Activated CD4-positive, alpha-beta T cell treated with anti-CD3 and anti-CD28 coated beads for 24 hours (primary cell): ENCODE measurements around the gene PCYT2.
A peak's percentile ranks its signal among the peaks of the same experiment; 100 is the strongest.

Experiments
- DNase-seq, 2 donors: peaks; one replicate each; pipeline ENCODE4 v3.0.0-alpha.2; 2020; ENCODE audit warnings: low read depth in 2 of 2

The PCYT2 gene

DNA sequence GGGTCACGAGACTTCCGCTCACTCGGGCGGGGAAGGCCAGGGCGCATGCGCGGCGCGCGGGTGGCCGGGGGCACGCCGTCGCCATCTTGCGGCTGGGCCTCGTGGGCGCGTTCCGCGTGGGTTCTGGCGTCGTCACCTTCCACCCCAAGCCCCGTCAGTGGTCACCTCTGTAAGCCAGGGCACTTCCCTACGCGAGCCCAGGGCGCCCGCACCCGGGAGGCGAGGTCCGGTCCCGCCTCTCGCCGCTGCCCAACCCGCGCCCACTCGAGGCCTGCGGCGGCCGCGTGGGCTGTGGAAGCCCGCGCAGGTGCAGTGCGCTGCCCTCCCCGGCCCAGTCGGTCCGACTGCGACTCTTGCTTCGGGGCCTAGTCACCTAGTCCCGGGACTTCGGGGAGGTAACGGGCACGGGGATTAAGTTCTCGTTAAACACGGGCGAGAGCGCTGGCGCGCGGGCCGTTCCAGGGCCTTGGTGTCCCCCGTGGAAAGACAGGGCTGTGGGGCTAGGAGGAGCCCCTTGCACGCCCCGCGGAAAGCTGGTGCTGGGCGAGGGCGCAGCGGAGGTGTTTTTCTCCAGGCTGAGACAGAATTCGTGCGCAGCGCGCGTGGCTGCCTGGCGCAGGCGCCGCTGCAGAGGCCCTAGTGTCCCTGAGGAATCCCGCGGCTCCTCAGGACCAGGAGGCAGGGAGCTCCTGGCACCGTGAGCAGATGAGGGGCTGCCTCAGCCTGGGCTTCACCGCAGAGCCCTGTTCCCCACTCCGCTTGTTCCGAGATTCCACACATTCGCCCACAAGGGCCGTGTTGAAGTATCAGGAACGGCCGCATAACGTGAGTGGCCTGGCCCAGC is 39.6 kb downstream of the PCYT2 start:
- peak; percentile 93 for DNase-seq

DNA sequence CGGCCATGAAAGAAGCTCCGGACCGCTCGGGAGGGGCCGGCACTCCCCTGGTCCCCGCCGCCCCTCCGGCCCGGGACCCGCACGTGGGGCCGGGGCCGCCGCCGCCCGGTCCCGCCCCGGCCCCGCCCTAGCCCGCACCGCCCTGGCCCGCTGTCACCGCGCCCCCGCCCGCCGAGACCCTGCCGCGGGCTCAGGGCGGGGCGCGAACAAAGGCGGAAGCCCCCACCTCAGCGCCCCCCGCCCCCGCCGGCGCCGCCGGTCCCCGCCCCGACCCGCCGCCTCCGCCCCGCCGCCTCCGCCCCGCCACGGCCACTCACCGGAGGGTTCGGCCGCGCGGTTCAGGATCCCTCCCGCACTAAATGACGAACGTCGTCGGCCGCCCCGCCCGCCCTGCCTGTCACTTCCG is 40.2 kb downstream of the PCYT2 start, which contains the start of gene ARHGDIA:
Gene ARHGDIA, minus strand, starts transcription at position 357 of the 406 bp plus-strand sequence. CDS start 1,407 bp downstream, outside the sequence.
- no peak for DNase-seq

DNA sequence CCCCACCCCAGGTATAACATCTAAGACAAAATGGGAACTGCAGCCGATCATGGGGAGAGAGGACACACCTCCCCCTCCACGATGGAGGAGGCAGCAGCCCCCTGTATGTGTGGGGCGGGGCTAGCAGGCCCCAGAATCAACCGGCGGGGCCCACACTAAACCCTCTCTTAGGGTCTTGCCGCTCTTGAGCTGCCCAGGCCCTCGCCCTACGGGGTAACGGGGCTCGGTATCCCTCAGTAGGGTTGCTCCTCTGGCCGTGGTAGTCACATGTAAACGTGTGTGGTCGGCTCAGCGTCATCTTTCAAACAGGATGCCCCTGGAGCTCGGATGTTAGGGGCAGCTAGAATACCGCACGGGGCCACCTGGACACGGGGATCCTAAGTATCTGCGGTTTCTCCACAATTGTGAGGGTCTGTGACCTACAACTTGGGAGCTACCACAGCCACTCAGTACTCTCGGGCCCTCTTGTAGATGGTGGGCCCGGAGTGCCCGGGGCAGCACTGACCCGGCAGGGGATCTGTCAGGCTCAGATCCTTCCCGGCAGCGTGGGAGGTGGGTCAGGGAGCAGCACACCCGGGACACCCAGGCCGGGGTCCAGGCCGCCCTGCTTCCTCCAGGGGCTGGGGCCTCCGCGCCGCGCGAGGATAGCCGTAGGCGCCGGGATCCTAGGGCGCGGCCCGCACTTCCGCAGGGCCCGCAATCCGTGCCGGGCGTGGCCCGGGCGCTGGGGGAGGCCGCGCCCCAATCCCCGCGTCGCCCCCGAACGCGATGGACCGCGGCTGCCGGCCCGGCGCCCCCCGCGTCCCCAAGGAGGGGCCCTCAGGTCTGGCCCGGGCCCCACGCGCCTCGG is 40.8 kb downstream of the PCYT2 start:
- DNase-seq: peak in 1 of 2 donors; percentile 34

- DNase-seq: peak in 1 of 2 donors; percentile 39
These were observed 41.7 kb downstream of the PCYT2 start for GRCh38 chr17:81869221-81870130.

GRCh38 chr17:81868674-81869220 is 42.5 kb downstream of the PCYT2 start:
- no peak for DNase-seq

- no peak for DNase-seq
These were observed 43.1 kb downstream of the PCYT2 start for GRCh38 chr17:81867991-81868673.

DNA sequence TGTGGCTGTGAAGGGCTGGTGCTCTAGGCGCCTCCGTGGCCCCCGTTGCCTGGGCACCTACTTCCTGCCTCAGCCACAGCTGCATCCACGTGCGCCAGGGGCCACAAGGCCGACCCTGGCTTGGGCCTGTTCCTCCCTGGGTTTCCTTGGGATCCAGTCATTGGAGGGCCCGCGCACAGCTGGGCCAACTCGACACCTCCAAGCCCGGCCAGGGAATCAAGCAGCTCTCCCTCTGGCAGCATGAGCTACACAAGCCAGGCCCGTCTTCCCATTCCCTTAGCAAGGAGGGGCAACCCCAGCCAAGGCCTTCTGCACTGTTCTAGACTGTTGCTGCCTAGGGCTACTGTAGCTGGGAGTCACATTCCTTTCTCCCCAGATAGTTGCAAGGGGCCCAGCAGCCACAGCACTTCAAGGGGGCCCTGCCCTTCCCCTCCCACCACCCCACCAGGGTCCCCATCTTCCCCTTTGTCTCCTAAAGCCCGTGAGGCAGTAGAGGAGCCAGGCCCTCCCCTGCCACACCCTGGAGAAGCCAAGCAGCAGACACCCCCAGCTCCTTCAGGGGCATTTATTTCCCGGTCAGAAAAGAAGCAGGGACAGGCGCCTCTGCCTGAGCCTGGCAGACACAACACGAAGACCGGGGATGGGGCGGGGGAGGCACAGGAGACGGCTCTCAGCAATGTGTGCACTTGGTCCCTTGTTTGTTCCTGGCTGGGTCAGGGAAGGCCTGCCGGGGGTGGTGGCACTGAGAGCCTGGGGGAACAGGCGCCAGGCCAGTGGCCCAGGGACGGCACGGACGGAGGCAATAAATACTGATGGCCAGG is 43.8 kb downstream of the PCYT2 start:
- DNase-seq: peak in 1 of 2 donors; percentile 20

- peak in 1 of 2 donors; percentile 34 for DNase-seq
These were observed 44.6 kb downstream of the PCYT2 start for GRCh38 chr17:81866440-81867169.

DNA sequence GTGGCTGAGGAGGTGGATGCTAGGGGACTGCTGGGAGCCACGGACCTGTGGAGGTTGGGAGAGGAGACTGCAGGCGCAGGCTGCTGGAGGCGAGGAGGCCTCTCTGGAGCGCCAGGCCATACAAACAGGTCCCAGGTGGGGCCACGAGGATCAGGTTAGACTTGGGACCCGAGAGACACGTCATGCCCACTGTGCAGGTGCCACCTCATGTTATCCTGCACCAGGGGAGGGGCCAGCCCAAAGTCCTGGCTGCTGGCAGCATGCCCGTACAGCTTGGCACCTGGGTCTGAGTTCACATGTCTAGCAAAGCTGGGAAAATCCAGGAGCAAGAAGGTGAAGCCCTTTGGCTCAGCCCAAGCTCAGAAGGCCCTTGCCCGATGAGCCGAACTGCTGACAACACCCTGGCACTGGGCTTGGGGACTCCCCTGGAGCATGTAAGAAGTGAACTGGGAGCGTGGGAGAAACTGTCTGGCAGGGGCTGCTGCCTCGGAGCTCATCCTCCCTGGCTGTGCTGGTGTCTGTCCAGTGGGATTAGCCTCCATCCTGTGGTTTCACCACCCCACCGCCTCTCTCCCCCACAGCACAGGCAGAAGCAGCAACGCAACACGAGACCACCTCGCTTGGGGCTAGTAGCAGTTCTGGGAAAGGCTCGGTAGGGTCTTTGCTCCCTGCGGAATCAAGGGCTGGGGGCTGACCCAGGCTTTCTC is 45.3 kb downstream of the PCYT2 start:
- no peak for DNase-seq

- no peak for DNase-seq
These were observed 45.9 kb downstream of the PCYT2 start for GRCh38 chr17:81865358-81865732.

DNA sequence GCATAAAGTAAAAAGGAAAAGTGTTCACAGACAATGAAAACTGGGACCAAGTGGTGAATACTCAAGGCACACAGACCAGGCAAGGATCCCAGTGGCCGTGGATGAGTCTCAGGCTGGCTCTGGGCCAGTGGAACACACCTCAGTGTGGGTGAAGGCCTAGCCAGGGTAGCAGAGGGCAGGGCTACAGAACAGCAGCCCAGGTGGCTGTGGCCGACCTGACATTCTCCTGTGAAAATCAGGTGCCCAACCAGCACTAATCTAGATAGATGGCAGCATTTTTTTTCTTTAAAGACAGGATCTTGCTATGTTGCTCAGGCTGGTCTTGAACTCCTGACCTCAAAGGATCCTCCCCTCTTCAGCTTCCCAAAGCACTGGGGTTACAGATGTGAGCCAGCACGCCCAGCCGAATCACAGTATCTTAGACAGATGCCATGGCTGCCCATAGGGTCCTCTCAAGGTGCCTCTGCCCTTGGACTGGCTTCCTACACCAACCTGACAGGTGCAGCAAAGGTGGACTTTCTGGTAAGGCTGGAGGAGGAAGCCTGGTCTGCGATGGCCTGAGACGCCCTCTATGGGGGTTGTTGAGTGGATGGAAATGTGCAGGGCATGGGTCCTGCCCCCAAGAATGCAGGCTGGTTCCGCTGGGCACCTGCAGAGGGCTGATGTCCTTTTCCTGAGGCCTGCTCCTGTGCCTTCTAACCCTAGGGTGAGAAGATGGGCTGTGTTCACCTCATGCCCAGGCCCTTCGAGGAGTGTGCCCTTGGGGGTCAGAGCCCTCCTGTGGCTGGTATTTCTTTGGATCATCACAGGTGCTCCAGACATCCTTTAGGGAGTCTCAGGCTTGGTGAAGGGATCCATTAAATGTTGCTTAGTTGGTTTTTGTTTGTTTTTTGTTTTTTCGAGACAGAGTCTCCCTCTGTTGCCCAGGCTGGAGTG is 47.1 kb downstream of the PCYT2 start:
- no peak for DNase-seq

DNA sequence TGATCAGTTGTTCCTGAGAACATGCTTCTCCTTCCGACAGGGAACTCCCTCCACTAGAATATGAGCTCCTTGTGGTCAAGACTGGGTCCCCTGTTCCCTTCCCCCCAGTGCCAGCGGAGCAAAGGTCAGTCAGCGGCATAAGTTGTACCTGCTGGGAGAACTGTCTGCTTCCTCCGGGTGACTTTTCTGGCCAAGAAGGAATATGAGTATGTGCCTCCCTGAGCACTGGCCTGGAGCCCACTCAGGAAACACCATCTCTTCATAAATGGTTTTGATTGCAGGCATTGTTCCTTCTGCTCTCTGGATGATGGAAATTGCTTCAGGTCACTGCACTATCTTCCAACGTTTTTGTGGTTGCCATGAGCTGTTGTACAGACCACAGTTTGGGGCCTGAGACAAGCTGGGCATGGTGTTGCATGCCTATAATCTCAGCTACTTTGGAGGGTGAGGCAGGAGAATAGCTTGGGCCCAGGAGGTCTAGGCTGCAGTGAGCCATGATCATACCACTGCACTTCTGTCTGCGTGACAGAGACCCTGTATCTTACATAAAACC is 48.0 kb downstream of the PCYT2 start:
- DNase-seq: no peak

GRCh38 chr17:81860756-81861568 is 50.2 kb downstream of the PCYT2 start:
- peak; percentile 97 to 98 for DNase-seq

DNA sequence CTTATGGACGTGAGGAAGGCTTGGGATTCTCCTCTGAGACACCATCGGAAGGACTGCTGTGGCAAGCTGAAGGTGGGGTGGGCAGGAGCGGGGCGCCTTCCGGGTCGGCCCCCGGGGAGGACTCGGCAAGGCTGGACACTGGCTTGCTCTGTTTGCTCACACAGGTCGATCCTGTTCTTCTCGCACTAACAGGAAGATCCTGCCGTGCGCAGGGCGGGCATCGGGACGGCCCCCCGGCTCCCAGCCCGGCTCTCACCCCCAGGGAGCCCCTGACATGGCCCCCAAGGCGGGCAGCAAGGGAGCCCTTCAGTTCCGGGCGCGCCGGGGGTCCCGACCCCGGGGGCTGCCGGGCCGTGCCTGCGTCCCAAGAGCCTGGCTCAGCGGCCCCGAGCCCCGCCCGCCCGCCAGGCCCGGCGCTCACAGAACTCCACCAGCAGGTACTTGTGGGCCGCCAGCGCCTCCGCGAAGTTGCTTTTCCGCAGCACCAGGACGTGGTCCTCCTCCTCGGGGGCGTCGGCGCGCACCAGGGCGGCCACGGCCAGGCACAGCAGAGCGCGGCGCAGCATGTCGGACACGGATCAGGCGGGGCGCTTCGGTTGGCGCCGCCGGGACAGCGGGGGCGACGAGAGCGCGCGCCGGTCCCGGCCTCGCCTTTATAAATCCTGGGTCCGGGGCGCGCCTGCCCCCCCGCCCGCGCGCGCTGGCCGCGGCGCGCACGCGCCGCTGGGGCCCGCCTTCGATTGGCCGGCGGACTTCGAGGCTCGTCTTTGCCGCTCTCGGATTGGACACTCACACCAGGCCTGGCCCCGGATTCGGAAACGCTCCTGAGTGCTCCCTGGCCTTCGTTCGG is 51.1 kb downstream of the PCYT2 start, which contains the start of gene P4HB:
Gene P4HB, minus strand, starts transcription at position 630 of the 850 bp plus-strand sequence. Its CDS starts 64 bp downstream, at position 566.
- DNase-seq: peak in 1 of 2 donors; percentile 94
